Dendritic cell treated with granulocyte-macrophage colony-stimulating factor and Interleukin-4, amounts not matched to agents 40 ng/mL and 50 ng/mL, for 4 days (primary cell): ENCODE results near the gene CAV1.

Experiments used
- H3K27ac Mint-ChIP-seq: one replicate; pipeline ENCODE4 v1.8.0; 2022; ENCODE audit warnings: mild to moderate bottlenecking, mixed read lengths
- H3K27me3 Mint-ChIP-seq: one replicate; pipeline ENCODE4 v1.8.0; 2022; ENCODE audit warnings: mild to moderate bottlenecking, mixed read lengths
- H3K36me3 Mint-ChIP-seq: one replicate; pipeline ENCODE4 v1.8.0; 2022; ENCODE audit warnings: low read depth, mixed read lengths
- H3K4me1 Mint-ChIP-seq: one replicate; pipeline ENCODE4 v1.8.0; 2022; ENCODE audit warnings: low read depth, mixed read lengths
- H3K4me3 Mint-ChIP-seq: one replicate; pipeline ENCODE4 v1.8.0; 2022; ENCODE audit warnings: mild to moderate bottlenecking, moderate library complexity, mixed read lengths
- H3K9me3 Mint-ChIP-seq: one replicate; pipeline ENCODE4 v1.8.0; 2022; ENCODE audit warnings: mixed read lengths
- intact Hi-C: fragments of 100-400 bp; cut with micrococcal nuclease; formaldehyde crosslinking; loops from one replicate; pipeline ENCODE4 v1.15.0; 2022

Gene CAV1

GRCh38 chr7:116565981-116566380, 41.1 kb downstream of the CAV1 start:
- no peak overlapping the region for H3K27ac Mint-ChIP-seq
- intact Hi-C loops: no loop called here
- H3K4me1 Mint-ChIP-seq: peaks cover 4% of the 10 kb centered on the region
- H3K4me3 Mint-ChIP-seq: no peak overlapping the region
- peaks cover 2% of the 10 kb centered on the region for H3K27me3 Mint-ChIP-seq
- H3K36me3 Mint-ChIP-seq: no peaks in the 10 kb centered on the region
- peaks cover 12% of the 10 kb centered on the region for H3K9me3 Mint-ChIP-seq

GRCh38 chr7:116566666-116567065, 41.8 kb downstream of the CAV1 start:
- intact Hi-C loops: no loop called here
- H3K36me3 Mint-ChIP-seq: no peaks in the 10 kb centered on the region
- H3K4me3 Mint-ChIP-seq: no peak overlapping the region
- peaks cover 12% of the 10 kb centered on the region for H3K9me3 Mint-ChIP-seq
- H3K27me3 Mint-ChIP-seq: peaks cover 2% of the 10 kb centered on the region
- H3K4me1 Mint-ChIP-seq: peaks cover 4% of the 10 kb centered on the region
- H3K27ac Mint-ChIP-seq: no peak overlapping the region

GRCh38 chr7:116569737-116570136, 44.9 kb downstream of the CAV1 start:
- H3K27me3 Mint-ChIP-seq: no peaks in the 10 kb centered on the region
- no peaks in the 10 kb centered on the region for H3K36me3 Mint-ChIP-seq
- no peaks in the 10 kb centered on the region for H3K9me3 Mint-ChIP-seq
- no peak overlapping the region for H3K4me3 Mint-ChIP-seq
- H3K4me1 Mint-ChIP-seq: peaks cover 9% of the 10 kb centered on the region
- no peak overlapping the region for H3K27ac Mint-ChIP-seq
- intact Hi-C loops: no loop called here

- no peaks in the 10 kb centered on the region for H3K9me3 Mint-ChIP-seq
- peaks cover 9% of the 10 kb centered on the region for H3K4me1 Mint-ChIP-seq
- H3K27ac Mint-ChIP-seq: no peak overlapping the region
- intact Hi-C loops: no loop called here
- no peak overlapping the region for H3K4me3 Mint-ChIP-seq
- no peaks in the 10 kb centered on the region for H3K36me3 Mint-ChIP-seq
- H3K27me3 Mint-ChIP-seq: no peaks in the 10 kb centered on the region
These were observed 45.5 kb downstream of the CAV1 start for GRCh38 chr7:116570306-116570705.

- Mint-ChIP-seq H3K27ac (no peak overlapping the region), H3K27me3 (no peaks in the 10 kb centered on the region), H3K4me1 (peaks cover 9% of the 10 kb centered on the region), H3K9me3 (no peaks in the 10 kb centered on the region), H3K4me3 (no peak overlapping the region), H3K36me3 (no peaks in the 10 kb centered on the region)
- intact Hi-C loops: no loop called here
These were observed 46.2 kb downstream of the CAV1 start for GRCh38 chr7:116571037-116571436.

- no peaks in the 10 kb centered on the region for H3K36me3 Mint-ChIP-seq
- H3K4me1 Mint-ChIP-seq: peaks cover 9% of the 10 kb centered on the region
- intact Hi-C loops: no loop called here
- no peaks in the 10 kb centered on the region for H3K27me3 Mint-ChIP-seq
- no peak overlapping the region for H3K4me3 Mint-ChIP-seq
- H3K27ac Mint-ChIP-seq: no peak overlapping the region
- no peaks in the 10 kb centered on the region for H3K9me3 Mint-ChIP-seq
These were observed 46.7 kb downstream of the CAV1 start for GRCh38 chr7:116571552-116571951.

GRCh38 chr7:116572036-116572435, 47.2 kb downstream of the CAV1 start:
- Mint-ChIP-seq H3K9me3 (no peaks in the 10 kb centered on the region), H3K27me3 (no peaks in the 10 kb centered on the region), H3K36me3 (no peaks in the 10 kb centered on the region), H3K27ac (no peak overlapping the region), H3K4me3 (no peak overlapping the region), H3K4me1 (peaks cover 9% of the 10 kb centered on the region)
- intact Hi-C loops: no loop called here

- intact Hi-C loops: no loop called here
- Mint-ChIP-seq H3K4me3 (no peak overlapping the region), H3K27me3 (no peaks in the 10 kb centered on the region), H3K9me3 (no peaks in the 10 kb centered on the region), H3K27ac (no peak overlapping the region), H3K4me1 (peaks cover 9% of the 10 kb centered on the region), H3K36me3 (no peaks in the 10 kb centered on the region)
These were observed 48.7 kb downstream of the CAV1 start for GRCh38 chr7:116573541-116573940.

- H3K4me3 Mint-ChIP-seq: no peak overlapping the region
- intact Hi-C loops: no loop called here
- no peaks in the 10 kb centered on the region for H3K9me3 Mint-ChIP-seq
- H3K27me3 Mint-ChIP-seq: no peaks in the 10 kb centered on the region
- H3K27ac Mint-ChIP-seq: no peak overlapping the region
- H3K4me1 Mint-ChIP-seq: peaks cover 9% of the 10 kb centered on the region
- no peaks in the 10 kb centered on the region for H3K36me3 Mint-ChIP-seq
These were observed 49.4 kb downstream of the CAV1 start for GRCh38 chr7:116574025-116574822.

- Mint-ChIP-seq H3K9me3 (no peaks in the 10 kb centered on the region), H3K4me3 (no peak overlapping the region), H3K4me1 (peaks cover 9% of the 10 kb centered on the region), H3K27me3 (no peaks in the 10 kb centered on the region), H3K36me3 (no peaks in the 10 kb centered on the region), H3K27ac (no peak overlapping the region)
- intact Hi-C loops: no loop called here
These were observed 51.0 kb downstream of the CAV1 start for GRCh38 chr7:116575853-116576252.

GRCh38 chr7:116576350-116577319, 51.8 kb downstream of the CAV1 start:
- H3K4me1 Mint-ChIP-seq: peaks cover 9% of the 10 kb centered on the region
- H3K27ac Mint-ChIP-seq: no peak overlapping the region
- no peaks in the 10 kb centered on the region for H3K9me3 Mint-ChIP-seq
- H3K4me3 Mint-ChIP-seq: no peak overlapping the region
- H3K36me3 Mint-ChIP-seq: no peaks in the 10 kb centered on the region
- intact Hi-C loops: no loop called here
- H3K27me3 Mint-ChIP-seq: no peaks in the 10 kb centered on the region

GRCh38 chr7:116577320-116577871, 52.6 kb downstream of the CAV1 start:
- H3K27ac Mint-ChIP-seq: no peak overlapping the region
- H3K9me3 Mint-ChIP-seq: no peaks in the 10 kb centered on the region
- H3K4me1 Mint-ChIP-seq: peaks cover 9% of the 10 kb centered on the region
- no peaks in the 10 kb centered on the region for H3K27me3 Mint-ChIP-seq
- no peaks in the 10 kb centered on the region for H3K36me3 Mint-ChIP-seq
- intact Hi-C loops: no loop called here
- no peak overlapping the region for H3K4me3 Mint-ChIP-seq

GRCh38 chr7:116578526-116578925, 53.7 kb downstream of the CAV1 start:
- Mint-ChIP-seq H3K27ac (no peak overlapping the region), H3K9me3 (no peaks in the 10 kb centered on the region), H3K27me3 (no peaks in the 10 kb centered on the region), H3K4me1 (peaks cover 13% of the 10 kb centered on the region), H3K4me3 (no peak overlapping the region), H3K36me3 (no peaks in the 10 kb centered on the region)
- intact Hi-C loops: no loop called here

- Mint-ChIP-seq H3K4me1 (peaks cover 6% of the 10 kb centered on the region), H3K9me3 (no peaks in the 10 kb centered on the region), H3K36me3 (no peaks in the 10 kb centered on the region), H3K4me3 (no peak overlapping the region), H3K27ac (no peak overlapping the region), H3K27me3 (no peaks in the 10 kb centered on the region)
- intact Hi-C loops: no loop called here
These were observed 54.5 kb downstream of the CAV1 start for GRCh38 chr7:116579322-116579721.
